GM12801 (cell line): ENCODE data around the gene EPB41L4A.

ENCODE experiments used
- CTCF ChIP-seq: IDR thresholded peaks from one replicate; pipeline ENCODE4 v1.5.1; 2011; ENCODE audit warnings: control low read depth; ENCODE audit not compliant: insufficient read length; ENCODE audit errors: extremely low read depth

The EPB41L4A gene

GRCh38 chr5:112228667-112229066 lies 190.4 kb downstream of the EPB41L4A start:
- TF ChIP-seq CTCF = no peak

GRCh38 chr5:112227911-112228631 lies 191.0 kb downstream of the EPB41L4A start:
- TF ChIP-seq CTCF = no peak

DNA sequence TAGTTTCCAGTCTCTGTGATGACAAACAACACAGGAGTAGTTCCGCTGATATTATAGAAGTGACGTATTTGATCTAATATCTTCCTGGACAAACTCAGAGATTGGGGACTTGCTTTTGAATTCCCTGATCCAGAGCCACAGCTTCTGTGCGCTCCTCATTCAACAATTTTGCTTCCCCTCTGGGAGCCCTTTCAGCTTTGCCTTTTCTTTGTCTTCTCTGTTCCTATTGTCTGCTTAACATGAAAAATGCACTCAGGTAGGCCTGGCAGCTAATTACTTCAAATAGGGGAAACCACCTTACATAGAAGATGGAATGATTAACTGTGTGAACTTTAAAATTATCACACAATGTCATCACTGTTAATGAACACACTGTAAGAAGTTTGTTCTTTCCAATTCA lies 192.9 kb downstream of the EPB41L4A start:
- TF ChIP-seq CTCF = no peak

DNA sequence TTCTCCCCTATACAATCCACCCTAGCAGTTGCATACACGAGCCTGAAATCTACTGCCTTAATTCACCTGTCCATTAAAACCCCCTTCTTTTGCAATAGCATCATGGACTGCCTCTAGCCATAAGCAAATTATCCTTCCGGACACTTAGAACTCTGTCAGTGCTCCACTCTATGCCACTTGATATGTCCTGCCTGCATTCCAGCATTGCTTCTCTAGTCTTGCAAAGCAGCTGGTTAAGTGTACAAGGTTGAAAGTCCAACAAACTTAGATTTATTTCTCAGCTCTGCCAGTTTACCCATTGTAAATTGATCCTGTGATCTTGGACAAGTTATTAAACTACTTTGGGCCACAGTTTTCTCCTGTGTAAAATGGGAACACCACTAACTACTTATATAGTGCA lies 197.9 kb downstream of the EPB41L4A start:
- TF ChIP-seq CTCF = no peak

GRCh38 chr5:112219000-112219399 lies 200.1 kb downstream of the EPB41L4A start:
- no peak for TF ChIP-seq CTCF

GRCh38 chr5:112217843-112218579 lies 201.1 kb downstream of the EPB41L4A start:
- no peak for TF ChIP-seq CTCF

GRCh38 chr5:112216140-112216539 lies 202.9 kb downstream of the EPB41L4A start:
- no peak for TF ChIP-seq CTCF
